ENCODE results near the gene IGFBP7.

- no peak for TF ChIP-seq CTCF (IDR thresholded peaks at IDR 0.05)
- TF ChIP-seq POLR2A (IDR thresholded peaks at IDR 0.05): no peak
Measured at GRCh38 chr4:57055886-57056285, 54.3 kb downstream of the IGFBP7 start.

All from uterus (tissue), 2 donors.